ENCODE measurements around the gene MYNN. TPM values are rescaled to one million over a fixed set of nuclear protein-coding genes. Genes with fewer than 3 reads are reported as not detected.

Gene MYNN
- total and polyA plus RNA-seq, 9 donors = 17.2 to 23.4 (median 19.6) TPM

- Histone ChIP-seq H3K4me1 (ENCODE audit: control insufficient read depth, insufficient read depth, low read length) (no peaks in the 10 kb centered on the region), H3K4me3 (ENCODE audit: low read length) (no peak overlapping the region), H3K9me3 (replicated peaks; ENCODE audit: control insufficient read depth, low read depth, low read length) (no peaks in the 10 kb centered on the region), H3K27me3 (ENCODE audit: control insufficient read depth, insufficient read depth, low read length) (no peaks in the 10 kb centered on the region), H3K36me3 (ENCODE audit: control insufficient read depth, insufficient read depth, low read length) (no peaks in the 10 kb centered on the region), H3K27ac (ENCODE audit: low read length) (no peak overlapping the region)
- no peak for DNase-seq
- WGBS (ENCODE audit: insufficient coverage) = 96% methylated on average over 2 of the region's 3 CpGs
These were observed 18.5 kb upstream of the MYNN start for GRCh38 chr3:169754711-169755110.

GRCh38 chr3:169755488-169755887, 17.7 kb upstream of the MYNN start:
- no peak overlapping the region for H3K27ac ChIP-seq (ENCODE audit: low read length)
- no peaks in the 10 kb centered on the region for H3K9me3 ChIP-seq (replicated peaks; ENCODE audit: control insufficient read depth, low read depth, low read length)
- H3K4me1 ChIP-seq (ENCODE audit: control insufficient read depth, insufficient read depth, low read length) = no peaks in the 10 kb centered on the region
- H3K36me3 ChIP-seq (ENCODE audit: control insufficient read depth, insufficient read depth, low read length) = no peaks in the 10 kb centered on the region
- no peak overlapping the region for H3K4me3 ChIP-seq (ENCODE audit: low read length)
- no CpG with 5 or more reads among the region's 2 CpGs for WGBS (ENCODE audit: insufficient coverage)
- no peak for DNase-seq
- H3K27me3 ChIP-seq (ENCODE audit: control insufficient read depth, insufficient read depth, low read length) = no peaks in the 10 kb centered on the region

- Histone ChIP-seq H3K27me3 (ENCODE audit: control insufficient read depth, insufficient read depth, low read length) (no peaks in the 10 kb centered on the region), H3K27ac (ENCODE audit: low read length) (no peak overlapping the region), H3K4me1 (ENCODE audit: control insufficient read depth, insufficient read depth, low read length) (no peaks in the 10 kb centered on the region), H3K36me3 (ENCODE audit: control insufficient read depth, insufficient read depth, low read length) (no peaks in the 10 kb centered on the region), H3K4me3 (ENCODE audit: low read length) (no peak overlapping the region), H3K9me3 (replicated peaks; ENCODE audit: control insufficient read depth, low read depth, low read length) (peaks cover 2% of the 10 kb centered on the region)
- no peak for DNase-seq
- 80% methylated on average over 1 of the region's 5 CpGs for WGBS (ENCODE audit: insufficient coverage)
These were observed 14.7 kb upstream of the MYNN start for GRCh38 chr3:169758359-169758994.

GRCh38 chr3:169759256-169759655, 13.9 kb upstream of the MYNN start:
- H3K4me1 ChIP-seq (ENCODE audit: control insufficient read depth, insufficient read depth, low read length) = peaks cover 4% of the 10 kb centered on the region
- no peak overlapping the region for H3K27ac ChIP-seq (ENCODE audit: low read length)
- WGBS (ENCODE audit: insufficient coverage) = 67% methylated on average over 1 of the region's 2 CpGs
- no peak overlapping the region for H3K4me3 ChIP-seq (ENCODE audit: low read length)
- no peak for DNase-seq
- no peaks in the 10 kb centered on the region for H3K36me3 ChIP-seq (ENCODE audit: control insufficient read depth, insufficient read depth, low read length)
- H3K9me3 ChIP-seq (replicated peaks; ENCODE audit: control insufficient read depth, low read depth, low read length) = peaks cover 2% of the 10 kb centered on the region
- no peaks in the 10 kb centered on the region for H3K27me3 ChIP-seq (ENCODE audit: control insufficient read depth, insufficient read depth, low read length)

- no peak for DNase-seq
- Histone ChIP-seq H3K36me3 (ENCODE audit: control insufficient read depth, insufficient read depth, low read length) (no peaks in the 10 kb centered on the region), H3K4me1 (ENCODE audit: control insufficient read depth, insufficient read depth, low read length) (peaks cover 9% of the 10 kb centered on the region), H3K27ac (ENCODE audit: low read length) (no peak overlapping the region), H3K9me3 (replicated peaks; ENCODE audit: control insufficient read depth, low read depth, low read length) (peaks cover 2% of the 10 kb centered on the region), H3K4me3 (ENCODE audit: low read length) (no peak overlapping the region), H3K27me3 (ENCODE audit: control insufficient read depth, insufficient read depth, low read length) (no peaks in the 10 kb centered on the region)
- WGBS (ENCODE audit: insufficient coverage) = 55% methylated on average over 2 of the region's 4 CpGs
These were observed 12.7 kb upstream of the MYNN start for GRCh38 chr3:169760479-169760878.

- Histone ChIP-seq H3K4me1 (ENCODE audit: control insufficient read depth, insufficient read depth, low read length) (peaks cover 9% of the 10 kb centered on the region), H3K4me3 (ENCODE audit: low read length) (peak overlapping the region; percentile 93), H3K27me3 (ENCODE audit: control insufficient read depth, insufficient read depth, low read length) (no peaks in the 10 kb centered on the region), H3K27ac (ENCODE audit: low read length) (peak overlapping the region; percentile 98), H3K36me3 (ENCODE audit: control insufficient read depth, insufficient read depth, low read length) (no peaks in the 10 kb centered on the region), H3K9me3 (replicated peaks; ENCODE audit: control insufficient read depth, low read depth, low read length) (peaks cover 2% of the 10 kb centered on the region)
- peak; percentile 80 for DNase-seq
- WGBS (ENCODE audit: insufficient coverage) = 0% methylated on average over 39 of the region's 46 CpGs
These were observed 8.8 kb upstream of the MYNN start for GRCh38 chr3:169764312-169764881.

- WGBS (ENCODE audit: insufficient coverage) = 1% methylated on average over 20 of the region's 42 CpGs
These were observed 8.1 kb upstream of the MYNN start, which contains the start of gene TERC for GRCh38 chr3:169764882-169765612. Gene TERC, minus strand, starts transcription at chr3:169765060.

GRCh38 chr3:169769287-169770181, 3.7 kb upstream of the MYNN start, which contains the start of gene ACTRT3:
Gene ACTRT3, minus strand, starts transcription at chr3:169769561. Its CDS starts 41 bp downstream, at chr3:169769520.
- no peaks in the 10 kb centered on the region for H3K27me3 ChIP-seq (ENCODE audit: control insufficient read depth, insufficient read depth, low read length)
- DNase-seq = peak; percentile 77
- H3K4me1 ChIP-seq (ENCODE audit: control insufficient read depth, insufficient read depth, low read length) = peaks cover 8% of the 10 kb centered on the region
- WGBS (ENCODE audit: insufficient coverage) = under 1% methylated on average over 45 of the region's 51 CpGs
- H3K27ac ChIP-seq (ENCODE audit: low read length) = peak within 1 kb of the TSS; percentile 91
- no peaks in the 10 kb centered on the region for H3K9me3 ChIP-seq (replicated peaks; ENCODE audit: control insufficient read depth, low read depth, low read length)
- H3K36me3 ChIP-seq (ENCODE audit: control insufficient read depth, insufficient read depth, low read length) = no peaks in the 10 kb centered on the region
- peak within 1 kb of the TSS; percentile 57 for H3K4me3 ChIP-seq (ENCODE audit: low read length)

More at GRCh38 chr3:169764882-169765612, 8.1 kb upstream of the MYNN start, which contains the start of gene TERC:
- Histone ChIP-seq H3K36me3 (ENCODE audit: control insufficient read depth, insufficient read depth, low read length) (no peaks in the 10 kb centered on the region), H3K9me3 (replicated peaks; ENCODE audit: control insufficient read depth, low read depth, low read length) (peaks cover 2% of the 10 kb centered on the region), H3K4me3 (ENCODE audit: low read length) (peak within 1 kb of the TSS; percentile 93), H3K4me1 (ENCODE audit: control insufficient read depth, insufficient read depth, low read length) (peaks cover 9% of the 10 kb centered on the region), H3K27ac (ENCODE audit: low read length) (peak within 1 kb of the TSS; percentile 98), H3K27me3 (ENCODE audit: control insufficient read depth, insufficient read depth, low read length) (no peaks in the 10 kb centered on the region)
- DNase-seq = peak; percentile 99

GRCh38 chr3:169771497-169772304, 1.5 kb upstream of the MYNN start:
- Histone ChIP-seq H3K9me3 (replicated peaks; ENCODE audit: control insufficient read depth, low read depth, low read length) (no peaks in the 10 kb centered on the region), H3K27me3 (ENCODE audit: control insufficient read depth, insufficient read depth, low read length) (no peaks in the 10 kb centered on the region), H3K4me3 (ENCODE audit: low read length) (peak overlapping the region; percentile 96), H3K36me3 (ENCODE audit: control insufficient read depth, insufficient read depth, low read length) (peaks cover 8% of the 10 kb centered on the region), H3K27ac (ENCODE audit: low read length) (peak overlapping the region; percentile 99), H3K4me1 (ENCODE audit: control insufficient read depth, insufficient read depth, low read length) (peaks cover 5% of the 10 kb centered on the region)
- WGBS (ENCODE audit: insufficient coverage) = 0% methylated on average over 9 of the region's 27 CpGs
- peak; percentile 94 for DNase-seq

All from muscle of leg (tissue), 11 donors.